Neural cell (in vitro differentiated cells): ENCODE data around the gene CAMKV.

ENCODE experiments used
- CTCF ChIP-seq: fragments of 450-650 bp; IDR thresholded peaks from 2 replicates; pipeline ENCODE4 v1.5.1; 2014; ENCODE audit warnings: antibody characterized with exemption, mild to moderate bottlenecking, moderate library complexity; ENCODE audit not compliant: poor library complexity, severe bottlenecking
- MXI1 ChIP-seq: fragments of 450-650 bp; conservative IDR thresholded peaks from 2 replicates; pipeline ENCODE4 v1.6.1; 2014; ENCODE audit warnings: antibody characterized with exemption, mild to moderate bottlenecking; ENCODE audit not compliant: poor library complexity, severe bottlenecking

- TF ChIP-seq CTCF (no peak), MXI1 (no peak)
These were observed 47.0 kb upstream of the CAMKV start for GRCh38 chr3:49916686-49917085.
